G401.6 (cell line): ENCODE data around the gene LNPEP.

Experiments used
- FAIRE-seq: peaks from 2 replicates; lab custom pipeline; 2012; peaks lifted over from hg19 to GRCh38; lab: Jason Lieb, UNC

Gene LNPEP

DNA sequence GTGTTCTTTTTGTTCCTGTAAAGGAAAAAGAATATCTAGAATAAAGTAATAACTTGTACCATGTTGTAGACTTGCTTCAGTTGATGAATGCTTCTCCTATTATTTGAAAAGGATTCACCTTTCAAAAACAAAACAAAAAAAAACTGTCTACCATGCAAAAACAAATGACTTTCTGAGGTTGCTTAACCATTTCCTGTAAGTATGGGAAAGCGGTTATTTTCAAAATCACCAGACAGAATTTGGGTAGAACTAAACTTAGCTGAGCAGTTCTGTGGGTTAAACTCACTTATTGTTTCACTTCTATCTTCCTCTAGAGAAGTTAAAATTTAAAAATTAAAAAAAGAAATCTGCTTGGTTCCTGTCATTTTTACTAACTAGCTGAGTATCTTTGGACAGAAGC, 25.2 kb downstream of the LNPEP start:
- no peak for FAIRE-seq

DNA sequence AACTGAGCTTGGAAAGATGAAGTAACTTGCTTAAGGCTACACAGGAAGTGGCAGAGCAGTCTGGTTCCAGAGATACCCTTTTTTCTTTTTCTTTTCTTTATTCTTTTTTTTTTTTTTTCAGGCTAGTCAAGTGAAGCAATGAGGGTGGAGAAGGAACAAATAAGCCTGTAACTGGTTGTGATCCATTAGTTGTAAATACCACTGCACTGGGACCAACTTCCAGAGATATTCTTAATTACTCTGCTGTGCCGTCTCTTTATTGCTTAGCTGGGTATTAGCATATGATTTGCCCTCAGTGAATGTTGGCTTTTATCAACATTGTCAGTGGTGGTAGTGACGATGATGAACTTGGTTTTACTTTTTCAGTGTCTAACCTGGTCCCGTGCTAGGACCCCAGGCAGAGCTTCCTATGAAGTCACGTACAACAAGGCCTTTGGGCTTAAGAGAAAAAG, 26.7 kb downstream of the LNPEP start:
- FAIRE-seq = no peak

DNA sequence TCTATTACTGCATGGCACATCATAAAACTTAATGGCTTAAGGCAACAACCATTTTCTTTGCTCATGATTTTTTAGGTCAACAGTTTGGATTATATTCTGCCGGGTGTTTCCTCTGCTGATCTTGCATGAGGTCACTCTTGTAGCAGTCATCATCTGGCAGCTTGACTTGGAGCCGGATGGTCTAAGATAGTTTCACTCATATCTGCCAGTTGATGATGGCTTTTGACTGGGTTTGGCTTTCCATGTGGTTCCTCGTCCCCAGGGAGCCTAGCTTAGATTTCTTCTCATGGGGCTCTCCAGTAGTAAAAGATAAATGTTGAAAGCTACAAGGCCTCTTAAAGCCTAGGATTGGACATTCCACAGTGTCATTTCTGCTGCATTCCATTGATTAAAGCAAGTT, 27.4 kb downstream of the LNPEP start:
- no peak for FAIRE-seq

DNA sequence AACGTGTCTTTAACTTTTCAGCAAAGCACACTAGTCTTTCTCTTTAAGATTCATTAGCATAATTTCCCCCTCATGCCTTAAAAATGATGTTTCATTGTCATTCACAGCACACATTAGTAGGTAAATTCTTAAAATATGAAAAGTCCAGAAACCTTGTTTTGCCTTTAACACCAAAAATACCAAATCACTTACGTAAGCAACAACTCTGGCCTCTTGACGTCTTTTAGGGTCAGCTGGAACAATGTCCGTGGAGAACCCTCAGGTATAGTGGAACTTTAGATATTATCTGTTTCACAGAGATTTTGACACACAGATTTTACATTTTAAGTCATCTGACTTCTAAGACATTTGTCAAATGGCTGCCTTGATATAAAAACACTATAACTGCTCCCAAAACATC, 30.9 kb downstream of the LNPEP start:
- no peak for FAIRE-seq

DNA sequence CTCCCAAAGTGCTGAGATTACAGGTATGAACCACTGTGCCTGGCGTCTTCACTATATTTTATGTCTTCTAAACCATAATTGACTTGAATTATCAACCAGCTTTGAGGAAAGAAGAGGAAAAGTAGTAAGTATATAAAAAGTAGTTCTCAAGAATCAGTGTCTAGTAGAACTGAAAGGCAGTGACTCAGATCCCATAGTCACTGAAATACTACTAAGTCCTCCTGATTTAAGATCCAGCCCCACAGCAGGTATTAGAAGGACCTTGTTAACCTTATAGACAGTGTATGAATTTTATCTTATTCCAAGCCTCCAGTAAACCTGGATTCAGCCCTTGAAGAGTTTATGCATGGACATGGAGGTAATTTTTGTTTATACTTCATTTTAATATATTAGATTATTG, 31.5 kb downstream of the LNPEP start:
- FAIRE-seq = no peak

DNA sequence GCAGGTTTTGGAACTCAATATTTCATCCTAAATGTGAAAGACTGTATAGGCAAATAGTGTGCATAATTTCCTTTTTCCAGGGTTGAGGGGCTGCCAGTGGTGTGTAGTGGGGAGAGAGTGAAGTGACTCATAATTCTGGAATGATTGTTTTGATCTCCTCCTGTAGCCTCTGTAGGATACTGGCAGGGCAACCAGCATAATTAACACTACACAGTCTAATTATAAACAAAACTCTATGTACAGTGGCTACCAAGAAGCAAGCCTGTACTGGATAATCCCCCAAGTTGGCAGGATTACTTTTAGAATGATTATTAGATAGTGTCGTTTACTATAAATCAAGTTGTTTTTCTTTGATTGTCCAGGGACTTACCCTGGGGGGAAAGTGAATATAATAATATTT, 32.2 kb downstream of the LNPEP start:
- no peak for FAIRE-seq

DNA sequence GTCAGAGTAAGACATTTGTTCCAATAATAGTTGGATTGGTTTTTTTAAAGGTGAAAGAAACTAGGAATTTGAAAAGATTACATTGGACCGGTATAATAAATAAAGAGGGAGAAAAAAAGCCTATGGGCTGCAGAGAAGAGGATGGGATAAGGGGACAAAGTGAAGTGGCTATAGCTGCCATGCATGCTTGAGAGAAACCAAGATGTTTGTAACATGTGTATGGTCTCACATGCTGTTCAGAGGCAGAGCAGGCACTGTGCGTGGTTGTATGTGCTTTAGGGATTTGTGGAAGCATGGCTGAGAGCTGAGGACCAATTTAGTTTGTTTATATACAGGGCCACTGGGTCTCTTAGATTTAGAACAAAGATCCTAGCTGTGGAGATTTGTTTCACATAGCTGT, 32.7 kb downstream of the LNPEP start:
- FAIRE-seq = no peak

DNA sequence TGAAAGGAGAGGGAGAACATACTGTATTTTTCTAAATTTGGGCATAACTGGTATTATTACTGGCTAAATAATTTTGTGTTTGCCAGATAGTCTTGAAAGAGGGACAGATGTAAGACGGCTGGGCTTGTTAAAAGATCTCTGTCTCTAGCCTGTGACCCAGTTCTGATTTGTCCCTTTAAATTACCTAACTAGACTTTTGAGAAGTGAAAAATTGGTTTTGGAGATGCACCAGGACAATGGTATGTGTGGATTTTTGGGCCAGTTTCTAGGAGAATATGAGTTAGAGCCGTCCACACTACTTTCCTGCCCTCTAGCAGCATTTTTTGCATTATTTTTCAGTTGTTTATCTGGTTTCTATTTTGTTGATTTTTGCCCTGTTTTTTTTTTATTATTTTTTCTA, 33.5 kb downstream of the LNPEP start:
- FAIRE-seq = no peak

DNA sequence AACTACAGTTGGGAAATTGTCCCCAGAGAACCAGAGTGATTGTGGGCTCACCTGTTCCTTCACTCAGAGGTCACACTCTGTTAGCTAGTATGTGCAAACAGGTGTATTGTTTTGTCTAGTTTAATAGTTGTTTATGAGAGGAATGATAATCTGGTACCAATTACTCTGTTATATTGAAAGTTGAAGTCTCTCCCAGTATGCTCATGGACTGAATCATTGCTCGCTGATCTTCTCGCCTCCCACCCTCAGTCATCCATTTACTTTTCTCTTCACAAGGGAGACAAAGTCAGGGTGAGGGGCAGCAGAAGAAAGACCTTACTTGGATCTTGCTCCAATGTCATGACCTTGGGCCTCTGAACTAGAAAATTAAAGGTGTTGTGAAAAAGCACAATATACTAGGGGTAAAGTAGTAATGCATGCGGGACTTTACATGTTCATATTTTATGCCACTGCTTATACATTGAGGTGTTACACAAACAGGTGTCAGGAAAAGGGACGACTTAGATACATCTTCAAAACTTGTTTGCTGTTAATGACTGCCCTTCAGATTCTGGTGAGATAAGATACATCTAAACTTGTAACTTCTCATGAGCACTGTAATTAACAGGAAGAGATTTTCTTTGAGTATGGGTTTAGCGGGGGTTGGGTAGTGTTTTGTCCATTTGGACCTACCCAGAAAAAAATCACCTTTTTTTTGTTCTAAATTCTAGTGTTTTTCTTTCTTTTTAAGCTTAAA, 36.9 kb downstream of the LNPEP start:
- FAIRE-seq = no peak

DNA sequence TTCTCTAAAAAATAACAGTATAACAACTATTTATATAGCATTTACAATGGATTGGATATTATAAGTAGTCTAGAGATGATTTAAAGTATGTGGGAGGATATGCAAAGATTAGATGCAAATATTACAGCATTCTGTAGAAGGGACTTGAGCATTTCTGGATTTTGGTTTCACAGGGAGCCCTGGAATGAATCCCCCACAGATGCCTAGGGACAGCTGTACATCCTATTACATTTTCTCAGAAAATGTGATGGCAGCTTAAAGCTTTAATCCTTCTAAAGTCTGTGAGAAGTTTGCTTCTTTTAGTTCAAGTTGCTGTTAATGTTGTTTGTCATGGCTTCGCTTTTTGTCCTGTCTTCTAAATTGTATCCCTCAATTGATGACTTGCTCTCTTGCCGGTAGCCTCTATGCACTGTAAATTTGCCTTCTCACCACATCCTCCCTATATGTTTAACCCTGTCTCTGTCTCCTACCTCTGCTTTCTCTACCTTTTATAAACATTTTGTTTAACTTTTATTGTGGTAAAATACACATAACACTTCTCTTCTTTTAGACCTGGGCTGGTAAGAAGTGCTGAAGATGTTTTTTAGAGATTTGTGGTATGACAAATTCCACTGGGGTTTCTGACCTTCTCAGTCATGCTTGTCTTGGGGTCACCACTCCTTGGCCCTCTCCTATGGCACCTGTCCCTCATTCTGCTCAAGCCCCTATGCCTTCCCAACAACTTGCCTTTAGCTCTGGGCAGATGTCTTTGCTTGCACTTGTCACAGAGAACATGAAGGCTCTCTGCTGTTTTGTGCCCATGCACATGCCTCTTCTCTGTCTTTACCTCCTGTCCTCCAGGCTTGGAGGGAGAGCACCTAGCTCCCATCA, 37.9 kb downstream of the LNPEP start:
- FAIRE-seq = no peak

DNA sequence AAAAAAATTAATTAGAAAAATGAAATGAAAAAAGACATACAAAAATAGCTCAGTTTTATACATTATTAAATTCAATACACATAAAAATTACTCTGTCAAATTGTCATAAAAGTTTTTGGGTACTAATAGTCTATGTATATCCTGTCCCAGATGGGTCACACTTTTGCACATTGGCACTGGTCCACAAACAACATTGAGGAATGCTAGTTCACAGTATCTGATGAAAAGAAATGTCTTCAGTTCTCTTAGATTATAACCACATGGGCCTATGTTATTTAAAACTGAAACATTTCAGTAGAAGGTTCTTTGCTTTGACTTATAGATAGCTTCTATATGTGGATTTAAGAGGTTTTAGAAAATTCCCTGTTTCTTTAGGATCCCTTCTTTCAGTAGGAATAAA, 39.8 kb downstream of the LNPEP start:
- FAIRE-seq = no peak

DNA sequence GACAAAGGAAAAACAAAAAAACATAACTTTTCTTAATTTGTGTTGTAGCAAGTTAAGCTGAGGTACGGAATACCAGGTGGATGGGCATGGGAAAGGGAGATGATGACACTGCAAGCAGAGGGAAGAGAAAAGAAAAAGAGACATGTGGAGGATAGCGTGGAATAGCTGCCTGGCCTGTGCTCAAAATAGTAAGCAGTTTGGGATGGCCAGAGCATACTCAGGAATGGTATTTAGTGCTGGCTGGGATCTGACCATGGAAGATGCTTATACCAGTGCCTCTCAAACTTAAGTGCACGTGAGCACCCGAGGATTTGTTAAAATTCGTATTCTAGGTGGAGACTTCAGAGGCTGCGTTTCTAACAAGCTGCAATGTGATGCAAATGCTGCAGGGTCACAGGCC, 41.3 kb downstream of the LNPEP start:
- FAIRE-seq = no peak

DNA sequence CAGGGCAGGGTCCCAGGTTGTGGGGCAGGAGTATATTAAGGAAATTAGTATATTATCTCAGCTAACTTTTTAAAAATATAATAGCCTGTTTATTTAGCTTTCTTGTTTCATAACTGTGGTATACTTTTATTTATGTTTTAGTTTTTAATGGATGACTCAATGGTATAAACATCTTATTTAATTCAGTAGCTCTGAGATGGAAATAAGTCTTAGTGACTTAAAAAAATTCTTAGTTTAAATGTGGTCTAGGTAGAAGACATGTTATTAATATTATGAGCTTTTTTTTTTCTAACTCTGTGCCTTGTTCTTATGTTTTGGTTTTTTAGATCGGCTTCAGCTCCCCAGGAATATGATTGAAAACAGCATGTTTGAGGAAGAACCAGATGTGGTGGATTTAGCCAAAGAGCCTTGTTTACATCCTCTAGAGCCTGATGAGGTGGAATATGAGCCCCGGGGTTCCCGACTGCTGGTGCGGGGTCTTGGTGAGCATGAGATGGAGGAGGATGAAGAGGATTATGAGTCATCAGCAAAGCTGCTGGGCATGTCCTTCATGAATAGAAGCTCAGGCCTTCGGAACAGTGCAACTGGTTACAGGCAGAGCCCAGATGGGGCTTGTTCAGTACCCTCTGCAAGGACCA, 43.1 kb downstream of the LNPEP start:
- FAIRE-seq = no peak

DNA sequence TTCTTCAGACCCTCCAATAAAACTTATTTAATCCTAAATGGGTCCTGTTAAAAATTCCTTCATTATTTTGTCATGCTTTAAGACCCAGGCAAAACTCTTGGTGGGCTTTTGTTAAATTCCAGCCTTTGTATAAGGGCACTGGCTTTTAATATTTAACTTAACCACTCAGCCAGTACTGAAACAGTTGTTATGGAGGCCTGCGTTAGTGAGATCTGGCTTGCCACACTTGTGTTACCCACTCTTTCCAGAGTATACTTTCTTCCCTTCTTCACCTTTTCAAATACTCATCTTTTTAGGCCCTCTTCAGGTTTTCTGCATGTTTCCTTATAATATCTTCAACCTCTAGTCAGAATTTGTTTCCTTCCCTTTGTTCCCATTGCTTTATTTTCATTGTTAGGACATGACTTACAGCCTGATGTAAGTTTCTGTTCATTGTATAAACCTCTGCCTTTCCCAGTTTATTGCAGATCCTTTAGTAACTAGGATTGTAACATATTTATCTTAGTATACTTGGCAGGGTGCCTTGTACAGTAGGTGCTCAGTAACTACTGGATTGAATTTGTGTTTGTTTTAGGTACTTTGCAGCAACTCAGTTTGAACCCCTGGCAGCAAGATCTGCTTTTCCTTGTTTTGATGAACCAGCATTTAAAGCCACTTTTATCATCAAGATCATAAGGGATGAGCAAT, 48.8 kb downstream of the LNPEP start:
- FAIRE-seq = no peak

DNA sequence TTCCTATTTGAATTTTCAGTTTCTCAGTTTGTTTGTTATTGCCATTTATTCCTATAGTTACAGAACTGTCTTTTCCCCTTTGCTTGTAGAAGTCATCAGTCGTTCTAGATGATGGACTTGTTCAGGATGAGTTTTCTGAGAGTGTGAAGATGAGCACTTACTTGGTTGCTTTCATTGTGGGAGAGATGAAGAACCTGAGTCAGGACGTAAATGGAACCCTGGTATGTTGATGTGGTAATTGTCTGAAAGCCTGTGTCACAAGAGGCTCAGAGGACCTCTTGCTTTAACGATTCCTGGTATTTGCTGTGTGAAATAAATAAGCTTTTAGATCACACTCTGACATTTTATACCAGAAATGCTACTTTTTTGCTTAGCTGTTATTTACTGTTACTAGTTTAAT, 50.6 kb downstream of the LNPEP start:
- no peak for FAIRE-seq

DNA sequence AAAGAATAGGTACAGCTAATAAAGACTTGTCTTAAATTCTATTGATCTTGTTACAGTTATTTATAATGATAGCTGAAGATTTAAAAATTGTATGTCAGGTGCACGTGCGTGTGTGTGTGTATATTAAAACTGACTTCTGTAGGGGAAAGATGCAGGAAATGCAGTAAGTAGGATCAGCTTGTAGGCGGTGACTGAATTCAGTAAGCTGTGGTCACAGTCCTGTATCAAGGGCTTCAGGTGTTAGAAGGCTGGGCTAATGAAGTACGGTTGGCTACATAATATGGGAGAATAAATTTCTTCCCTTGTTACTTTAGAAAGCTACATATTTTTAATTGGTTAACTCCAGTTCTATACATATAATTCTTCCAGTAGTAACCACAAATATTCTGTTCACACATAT, 54.2 kb downstream of the LNPEP start:
- no peak for FAIRE-seq

DNA sequence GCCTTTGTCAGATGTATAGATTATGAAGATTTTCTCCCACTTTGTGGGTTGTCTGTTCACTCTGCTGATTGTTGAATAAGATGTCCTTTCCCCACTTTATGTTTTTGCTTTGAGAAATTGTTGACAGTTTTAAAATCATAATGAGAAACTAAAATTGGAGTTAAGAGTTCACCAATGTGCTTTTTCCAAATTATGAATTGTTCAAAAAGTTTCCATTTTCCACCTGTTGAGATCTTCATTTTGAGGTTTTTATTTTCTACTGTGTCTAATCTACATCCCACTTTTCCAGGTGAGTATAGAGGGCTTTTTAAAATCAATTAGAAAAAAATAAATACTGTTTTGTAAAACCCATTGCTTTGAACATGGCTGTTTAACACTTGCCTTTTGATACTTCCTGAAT, 55.8 kb downstream of the LNPEP start:
- FAIRE-seq = no peak

DNA sequence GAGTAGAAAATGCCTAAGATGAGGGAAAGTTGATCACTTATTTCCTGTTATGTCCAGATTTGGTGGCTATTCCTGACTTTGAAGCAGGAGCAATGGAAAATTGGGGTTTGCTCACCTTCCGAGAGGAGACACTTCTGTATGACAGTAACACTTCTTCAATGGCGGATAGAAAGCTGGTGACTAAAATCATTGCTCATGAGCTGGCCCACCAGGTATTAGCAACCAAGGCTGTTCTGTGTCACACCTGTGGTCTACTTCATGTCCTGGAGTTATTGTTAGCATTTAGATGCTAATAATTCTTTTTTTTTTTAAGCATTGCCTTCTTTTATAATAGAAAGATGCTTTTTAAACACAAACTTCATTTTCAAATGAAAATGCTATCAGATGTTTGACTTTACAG, 57.9 kb downstream of the LNPEP start:
- FAIRE-seq = no peak

DNA sequence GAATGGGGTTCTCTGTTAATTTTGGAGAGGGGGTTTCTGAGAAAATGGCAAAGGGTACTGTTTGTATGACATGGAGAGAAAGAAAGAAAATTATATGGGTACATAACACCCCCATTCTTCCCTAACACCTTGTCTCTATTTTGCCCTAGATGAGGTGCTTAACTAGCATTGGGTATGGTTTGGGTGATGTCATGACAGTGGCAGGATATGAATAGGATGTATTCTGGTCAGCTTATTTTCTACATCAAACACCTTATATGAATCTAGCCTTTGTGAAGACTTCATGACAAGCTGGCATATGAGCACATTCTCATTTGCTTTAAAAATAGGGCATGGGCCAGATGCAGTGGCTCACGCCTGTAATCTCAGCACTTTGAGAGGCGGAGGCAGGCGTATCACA, 58.6 kb downstream of the LNPEP start:
- FAIRE-seq = no peak

DNA sequence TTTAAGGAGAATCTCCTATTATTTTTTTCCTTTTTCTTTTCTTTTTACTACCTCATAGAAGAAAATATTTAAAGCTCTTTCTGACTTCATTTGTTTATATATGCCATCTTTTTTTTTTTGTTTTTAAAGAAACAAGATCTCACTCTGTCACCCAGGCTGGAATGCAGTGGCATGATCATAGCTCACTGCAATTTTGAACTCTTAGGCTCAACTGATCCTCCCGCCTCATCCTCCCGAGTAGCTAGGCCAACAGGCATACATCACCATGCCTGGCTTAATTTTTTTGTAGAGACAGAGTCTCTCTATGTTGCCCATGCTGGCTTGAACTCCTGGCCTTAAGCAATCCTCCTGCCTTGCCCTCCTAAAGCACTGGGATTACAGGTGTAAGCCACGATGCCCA, 59.5 kb downstream of the LNPEP start:
- no peak for FAIRE-seq

DNA sequence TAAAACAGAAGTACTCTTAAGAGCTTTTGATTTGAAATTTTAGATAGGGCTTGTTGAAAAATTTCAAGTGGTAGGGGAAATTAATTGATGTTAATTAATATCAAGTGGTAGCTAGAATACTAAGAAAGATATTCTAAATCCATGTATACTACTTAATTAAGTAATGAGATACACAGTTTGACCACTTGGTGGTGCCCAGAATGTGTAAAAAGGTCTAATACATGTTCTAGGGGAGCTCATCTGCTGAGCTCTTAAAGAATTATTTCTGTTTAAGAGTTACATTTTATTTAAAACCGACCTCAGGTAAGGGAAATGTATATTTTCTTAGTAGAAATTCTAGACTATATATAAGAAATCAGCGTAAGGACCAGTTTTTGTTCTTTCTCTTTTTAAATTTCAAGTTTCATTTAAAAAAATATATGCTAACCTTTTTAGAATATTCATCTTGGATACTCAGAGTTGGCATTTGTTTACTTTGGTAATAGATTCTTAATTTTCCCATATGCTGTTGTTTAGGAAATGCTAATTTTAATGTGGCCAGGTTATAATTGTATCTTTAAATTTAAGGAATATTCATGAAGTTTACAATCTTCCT, 61.5 kb downstream of the LNPEP start:
- FAIRE-seq = peak; percentile 93

DNA sequence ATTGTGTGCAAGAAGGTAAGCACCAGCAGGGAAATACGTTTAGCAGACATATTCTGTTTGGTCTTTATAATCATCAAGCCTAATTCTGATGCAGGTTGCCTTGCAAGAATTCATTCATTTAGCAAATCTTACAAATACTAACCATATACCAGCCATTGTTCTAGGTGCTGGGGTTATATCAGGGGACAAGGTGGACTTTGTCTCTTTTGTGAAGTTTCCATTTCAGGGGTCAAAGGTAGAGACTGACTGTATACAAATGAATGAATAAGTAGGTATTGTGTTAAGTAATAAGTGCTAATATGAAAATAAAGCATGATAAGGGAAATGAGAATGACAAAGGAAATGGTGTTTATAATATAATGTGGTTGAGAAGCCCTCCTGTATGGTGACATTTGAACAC, 64.0 kb downstream of the LNPEP start:
- FAIRE-seq = no peak
